Panc1 (cell line): Measurements from ENCODE around the gene EIF3J.

Experiments
- POLR2AphosphoS5 ChIP-seq: IDR thresholded peaks from 2 replicates; pipeline ENCODE4 v1.6.1; 2012; ENCODE audit warnings: mild to moderate bottlenecking, low read depth, low read length, moderate library complexity
- SIN3A ChIP-seq: IDR thresholded peaks from 2 replicates; pipeline ENCODE4 v1.6.1; 2012; ENCODE audit warnings: low read depth, mild to moderate bottlenecking, low read length, moderate library complexity, borderline replicate concordance; ENCODE audit not compliant: insufficient read depth
- TCF7L2 ChIP-seq: IDR thresholded peaks from 2 replicates; pipeline ENCODE4 v1.6.1; 2011; ENCODE audit warnings: mild to moderate bottlenecking, low read depth, low read length, inconsistent platforms
- TF ChIP-seq, protein P1 (sequence below): fragments of 450-650 bp; IDR thresholded peaks from 2 replicates; pipeline ENCODE4 v1.5.1; 2017; ENCODE audit warnings: mild to moderate bottlenecking

DNA sequence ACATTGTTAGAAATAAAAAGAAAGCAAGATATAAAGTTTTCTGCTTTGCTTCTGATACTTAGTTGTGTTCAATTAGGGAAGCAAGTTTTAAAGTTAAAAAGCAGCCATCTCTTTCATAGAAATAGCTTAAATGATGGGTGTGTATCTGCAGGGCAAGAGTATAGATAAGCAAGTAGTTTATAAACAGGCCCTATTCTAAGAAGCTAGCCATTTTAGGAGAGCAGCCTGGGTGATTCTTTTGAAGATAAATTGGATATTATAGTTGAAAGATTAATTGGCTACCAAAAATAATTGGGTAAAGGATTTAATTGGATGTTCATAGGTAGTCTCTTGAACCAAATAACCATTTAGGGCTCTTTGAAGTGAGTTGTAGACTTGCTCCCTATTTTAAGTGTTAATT lies 5.6 kb downstream of the EIF3J start:
- TF ChIP-seq, protein P1, sequence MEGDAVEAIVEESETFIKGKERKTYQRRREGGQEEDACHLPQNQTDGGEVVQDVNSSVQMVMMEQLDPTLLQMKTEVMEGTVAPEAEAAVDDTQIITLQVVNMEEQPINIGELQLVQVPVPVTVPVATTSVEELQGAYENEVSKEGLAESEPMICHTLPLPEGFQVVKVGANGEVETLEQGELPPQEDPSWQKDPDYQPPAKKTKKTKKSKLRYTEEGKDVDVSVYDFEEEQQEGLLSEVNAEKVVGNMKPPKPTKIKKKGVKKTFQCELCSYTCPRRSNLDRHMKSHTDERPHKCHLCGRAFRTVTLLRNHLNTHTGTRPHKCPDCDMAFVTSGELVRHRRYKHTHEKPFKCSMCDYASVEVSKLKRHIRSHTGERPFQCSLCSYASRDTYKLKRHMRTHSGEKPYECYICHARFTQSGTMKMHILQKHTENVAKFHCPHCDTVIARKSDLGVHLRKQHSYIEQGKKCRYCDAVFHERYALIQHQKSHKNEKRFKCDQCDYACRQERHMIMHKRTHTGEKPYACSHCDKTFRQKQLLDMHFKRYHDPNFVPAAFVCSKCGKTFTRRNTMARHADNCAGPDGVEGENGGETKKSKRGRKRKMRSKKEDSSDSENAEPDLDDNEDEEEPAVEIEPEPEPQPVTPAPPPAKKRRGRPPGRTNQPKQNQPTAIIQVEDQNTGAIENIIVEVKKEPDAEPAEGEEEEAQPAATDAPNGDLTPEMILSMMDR = no peak
- TF ChIP-seq POLR2AphosphoS5 (no peak), TCF7L2 (no peak), SIN3A (no peak)
